HepG2 (cell line): ENCODE measurements around the gene CFAP69. TPM values are rescaled to one million over a fixed set of nuclear protein-coding genes. Genes with fewer than 3 reads are reported as not detected.

Source experiments
- CBX2 ChIP-seq, 2 experiments: fragments of 200-600 bp in 1 of 2; sonication (generic); formaldehyde crosslinking in 1 of 2; IDR thresholded peaks; 2 replicates each; pipeline versions ENCODE4 v1.7.0 to v1.8.1; 2018 to 2022; ENCODE audit warnings: low read depth in 2 of 2, low read length in 1 of 2, mild to moderate bottlenecking in 1 of 2, missing genetic modification reagents in 1 of 2
- FOXP1 ChIP-seq, 2 experiments: fragments of 450-650 bp in 1 of 2; IDR thresholded peaks; 2 replicates each; pipeline ENCODE4 v1.6.1; 2017 to 2018; ENCODE audit warnings: antibody characterized with exemption in 1 of 2
- GABPA ChIP-seq, 2 experiments: IDR thresholded peaks; 2 replicates each; pipeline ENCODE4 v1.6.1; 2011 to 2016; ENCODE audit warnings: low read depth in 2 of 2, low read length in 1 of 2, missing biosample characterization in 1 of 2, missing genetic modification characterization in 1 of 2
- GTF3A ChIP-seq: sonication (generic); formaldehyde crosslinking; conservative IDR thresholded peaks from 2 replicates; pipeline ENCODE4 v1.4.0; 2020; ENCODE audit warnings: mild to moderate bottlenecking, missing genetic modification reagents
- KLF15 ChIP-seq: sonication (generic); formaldehyde crosslinking; IDR thresholded peaks from 2 replicates; pipeline ENCODE4 v1.8.1; 2023; ENCODE audit warnings: borderline replicate concordance, mild to moderate bottlenecking, inconsistent platforms, missing genetic modification reagents, mixed read lengths
- MYNN ChIP-seq: sonication (generic); formaldehyde crosslinking; IDR thresholded peaks from 2 replicates; pipeline ENCODE4 v1.4.0; 2020; ENCODE audit warnings: mild to moderate bottlenecking, low read depth, missing genetic modification reagents
- TOE1 ChIP-seq: sonication (generic); formaldehyde crosslinking; IDR thresholded peaks from 2 replicates; pipeline ENCODE4 v1.4.0; 2020; ENCODE audit warnings: mild to moderate bottlenecking, missing genetic modification reagents
- ZFP36L1 ChIP-seq: sonication (generic); formaldehyde crosslinking; IDR thresholded peaks from 2 replicates; pipeline ENCODE4 v1.8.0; 2022; ENCODE audit warnings: mild to moderate bottlenecking, missing genetic modification reagents, moderate library complexity
- ZNF24 ChIP-seq: fragments of 450-650 bp; IDR thresholded peaks from 2 replicates; pipeline ENCODE4 v1.6.1; 2017; ENCODE audit warnings: antibody characterized with exemption, mild to moderate bottlenecking
- ZNF773 ChIP-seq: sonication (generic); formaldehyde crosslinking; IDR thresholded peaks from 2 replicates; pipeline ENCODE4 v1.4.0; 2020; ENCODE audit warnings: missing genetic modification reagents, borderline replicate concordance
- polyA plus RNA-seq, 8 experiments: library from polyadenylated mRNA; depleted of rRNA in 3 of 8; stranded (reverse) in 7 of 8; unstranded in 1 of 8; fragments of >200 nt; fragmentation: Illumina TruSeq in 4 of 8; extraction: Trizol in 4 of 8; gene quantifications; 2 replicates each; pipeline versions ENCODE4 v1.2.1 to v1.2.3, GENCODE V29; 2011 to 2016; ENCODE audit warnings: low read depth in 4 of 8, missing spikeins in 1 of 8, mixed read lengths in 1 of 8; ENCODE audit not compliant: insufficient read depth in 1 of 8
- total RNA-seq, 5 experiments: library from RNA; depleted of rRNA; stranded (reverse); fragments of >200 nt; fragmentation: Illumina TruSeq; extraction: Trizol; gene quantifications; 2 replicates each; pipeline ENCODE4 v1.2.3, GENCODE V29; 2016; ENCODE audit warnings: low read depth in 1 of 5
- TF ChIP-seq, protein P1 (sequence below): sonication (generic); formaldehyde crosslinking; IDR thresholded peaks from 2 replicates; pipeline ENCODE4 v1.8.0; 2022; ENCODE audit warnings: mild to moderate bottlenecking, missing genetic modification reagents, moderate library complexity
- TF ChIP-seq, protein P2 (sequence below): sonication (generic); formaldehyde crosslinking; IDR thresholded peaks from 2 replicates; pipeline ENCODE4 v1.5.1; 2020; ENCODE audit warnings: missing genetic modification reagents, mild to moderate bottlenecking, borderline replicate concordance
- TF ChIP-seq, protein P3 (sequence below): sonication (generic); IDR thresholded peaks from 2 replicates; pipeline ENCODE4 v1.6.1; 2016; ENCODE audit warnings: low read depth, borderline replicate concordance
- TF ChIP-seq, protein P4 (sequence below): sonication (generic); formaldehyde crosslinking; IDR thresholded peaks from 2 replicates; pipeline ENCODE4 v1.4.0; 2020; ENCODE audit warnings: missing genetic modification reagents, borderline replicate concordance
- TF ChIP-seq, protein P5 (sequence below): sonication (generic); formaldehyde crosslinking; IDR thresholded peaks from 2 replicates; pipeline ENCODE4 v1.4.0; 2020; ENCODE audit warnings: missing genetic modification reagents, mild to moderate bottlenecking, borderline replicate concordance

The CFAP69 gene
- total and polyA plus RNA-seq, 2 of the 13 experiments (the other 11 are each of a cell fraction or from before 2014, with no cell fraction given): 2.2 to 4.0 TPM

DNA sequence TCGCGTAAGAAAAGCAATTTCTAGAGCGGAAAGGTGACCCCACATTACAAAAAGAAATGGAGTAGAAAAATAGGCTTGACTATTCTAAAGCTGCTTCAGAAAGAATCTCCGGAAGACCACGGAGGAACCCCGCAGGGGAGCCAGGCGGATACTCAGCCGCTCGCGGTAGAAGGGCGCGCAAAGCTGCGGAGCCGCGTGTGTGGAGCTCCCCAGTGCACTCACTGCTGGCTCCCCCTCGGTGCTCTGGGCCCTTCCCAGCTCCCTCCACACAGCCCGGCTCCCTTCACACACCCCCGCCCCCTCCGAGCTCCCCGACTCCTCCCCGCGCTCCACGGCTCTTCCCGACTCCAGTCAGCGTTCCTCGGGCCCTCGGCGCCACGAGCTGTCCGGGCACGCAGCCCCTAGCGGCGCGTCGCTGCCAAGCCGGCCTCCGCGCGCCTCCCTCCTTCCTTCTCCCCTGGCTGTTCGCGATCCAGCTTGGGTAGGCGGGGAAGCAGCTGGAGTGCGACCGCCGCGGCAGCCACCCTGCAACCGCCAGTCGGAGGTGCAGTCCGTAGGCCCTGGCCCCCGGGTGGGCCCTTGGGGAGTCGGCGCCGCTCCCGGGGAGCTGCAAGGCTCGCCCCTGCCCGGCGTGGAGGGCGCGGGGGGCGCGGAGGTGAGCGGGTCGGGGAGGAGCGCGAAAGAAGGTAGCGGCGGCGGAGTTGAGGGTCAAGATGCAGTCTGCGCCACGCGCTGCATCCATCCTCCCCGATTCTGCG lies 33.4 kb upstream of the CFAP69 start, which contains the start of gene STEAP2 (continued):
- TF ChIP-seq ZNF773: no peak
- no peak for TF ChIP-seq FOXP1 (IDR thresholded peaks at IDR 0.05)
- TF ChIP-seq FOXP1 (CRISPR knock-in tag; IDR thresholded peaks at IDR 0.05): no peak
- TF ChIP-seq, protein P1, sequence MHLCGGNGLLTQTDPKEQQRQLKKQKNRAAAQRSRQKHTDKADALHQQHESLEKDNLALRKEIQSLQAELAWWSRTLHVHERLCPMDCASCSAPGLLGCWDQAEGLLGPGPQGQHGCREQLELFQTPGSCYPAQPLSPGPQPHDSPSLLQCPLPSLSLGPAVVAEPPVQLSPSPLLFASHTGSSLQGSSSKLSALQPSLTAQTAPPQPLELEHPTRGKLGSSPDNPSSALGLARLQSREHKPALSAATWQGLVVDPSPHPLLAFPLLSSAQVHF (CRISPR knock-in tag): peak; percentile 86; the same call in 1 of the 2 replicates
- TF ChIP-seq, protein P2, sequence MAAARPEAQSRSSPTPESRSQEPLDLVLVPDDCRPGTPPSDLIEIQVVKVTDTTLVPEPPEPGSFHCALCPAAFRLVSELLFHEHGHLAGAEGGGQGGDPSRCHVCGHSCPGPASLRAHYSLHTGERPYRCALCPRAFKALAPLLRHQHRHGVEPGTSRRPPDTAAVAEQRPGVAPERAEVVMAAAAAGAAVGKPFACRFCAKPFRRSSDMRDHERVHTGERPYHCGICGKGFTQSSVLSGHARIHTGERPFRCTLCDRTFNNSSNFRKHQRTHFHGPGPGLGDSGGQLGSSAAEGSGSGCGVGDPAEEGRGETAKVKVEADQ (CRISPR knock-in tag): 0 out of 2 replicates have a peak, but pooled peaks have one; percentile 17
- TF ChIP-seq, protein P3, sequence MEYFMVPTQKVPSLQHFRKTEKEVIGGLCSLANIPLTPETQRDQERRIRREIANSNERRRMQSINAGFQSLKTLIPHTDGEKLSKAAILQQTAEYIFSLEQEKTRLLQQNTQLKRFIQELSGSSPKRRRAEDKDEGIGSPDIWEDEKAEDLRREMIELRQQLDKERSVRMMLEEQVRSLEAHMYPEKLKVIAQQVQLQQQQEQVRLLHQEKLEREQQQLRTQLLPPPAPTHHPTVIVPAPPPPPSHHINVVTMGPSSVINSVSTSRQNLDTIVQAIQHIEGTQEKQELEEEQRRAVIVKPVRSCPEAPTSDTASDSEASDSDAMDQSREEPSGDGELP: peak; percentile 74; the same call in 1 of the 2 replicates
- TF ChIP-seq, protein P4, sequence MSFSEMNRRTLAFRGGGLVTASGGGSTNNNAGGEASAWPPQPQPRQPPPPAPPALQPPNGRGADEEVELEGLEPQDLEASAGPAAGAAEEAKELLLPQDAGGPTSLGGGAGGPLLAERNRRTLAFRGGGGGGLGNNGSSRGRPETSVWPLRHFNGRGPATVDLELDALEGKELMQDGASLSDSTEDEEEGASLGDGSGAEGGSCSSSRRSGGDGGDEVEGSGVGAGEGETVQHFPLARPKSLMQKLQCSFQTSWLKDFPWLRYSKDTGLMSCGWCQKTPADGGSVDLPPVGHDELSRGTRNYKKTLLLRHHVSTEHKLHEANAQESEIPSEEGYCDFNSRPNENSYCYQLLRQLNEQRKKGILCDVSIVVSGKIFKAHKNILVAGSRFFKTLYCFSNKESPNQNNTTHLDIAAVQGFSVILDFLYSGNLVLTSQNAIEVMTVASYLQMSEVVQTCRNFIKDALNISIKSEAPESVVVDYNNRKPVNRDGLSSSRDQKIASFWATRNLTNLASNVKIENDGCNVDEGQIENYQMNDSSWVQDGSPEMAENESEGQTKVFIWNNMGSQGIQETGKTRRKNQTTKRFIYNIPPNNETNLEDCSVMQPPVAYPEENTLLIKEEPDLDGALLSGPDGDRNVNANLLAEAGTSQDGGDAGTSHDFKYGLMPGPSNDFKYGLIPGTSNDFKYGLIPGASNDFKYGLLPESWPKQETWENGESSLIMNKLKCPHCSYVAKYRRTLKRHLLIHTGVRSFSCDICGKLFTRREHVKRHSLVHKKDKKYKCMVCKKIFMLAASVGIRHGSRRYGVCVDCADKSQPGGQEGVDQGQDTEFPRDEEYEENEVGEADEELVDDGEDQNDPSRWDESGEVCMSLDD (CRISPR knock-in tag): peak; percentile 73; the same call in 1 of the 2 replicates
- no peak for TF ChIP-seq MYNN
- TF ChIP-seq, protein P5, sequence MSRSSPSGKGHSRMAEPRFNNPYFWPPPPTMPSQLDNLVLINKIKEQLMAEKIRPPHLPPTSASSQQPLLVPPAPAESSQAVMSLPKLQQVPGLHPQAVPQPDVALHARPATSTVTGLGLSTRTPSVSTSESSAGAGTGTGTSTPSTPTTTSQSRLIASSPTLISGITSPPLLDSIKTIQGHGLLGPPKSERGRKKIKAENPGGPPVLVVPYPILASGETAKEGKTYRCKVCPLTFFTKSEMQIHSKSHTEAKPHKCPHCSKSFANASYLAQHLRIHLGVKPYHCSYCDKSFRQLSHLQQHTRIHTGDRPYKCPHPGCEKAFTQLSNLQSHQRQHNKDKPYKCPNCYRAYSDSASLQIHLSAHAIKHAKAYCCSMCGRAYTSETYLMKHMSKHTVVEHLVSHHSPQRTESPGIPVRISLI (CRISPR knock-in tag): peak; percentile 57
- no peak for TF ChIP-seq ZNF24
- peak; percentile 44; the same call in 1 of the 2 replicates for TF ChIP-seq ZFP36L1 (CRISPR knock-in tag)
- peak; percentile 94 for TF ChIP-seq GTF3A (CRISPR knock-in tag)
- TF ChIP-seq CBX2 (IDR thresholded peaks at IDR 0.05; ENCODE audit: low read depth, low read length): no peak
- TF ChIP-seq CBX2 (CRISPR knock-in tag; IDR thresholded peaks at IDR 0.05; ENCODE audit: low read depth): peak; percentile 90; the same call in 1 of the 2 replicates
- peak; percentile 44 for TF ChIP-seq KLF15 (CRISPR knock-in tag)
- no peak for TF ChIP-seq TOE1 (CRISPR knock-in tag)
- no peak for TF ChIP-seq GABPA (IDR thresholded peaks at IDR 0.05; ENCODE audit: low read depth, low read length)
- TF ChIP-seq GABPA (CRISPR knock-in tag; IDR thresholded peaks at IDR 0.05; ENCODE audit: low read depth): 0 out of 2 replicates have a peak, but pooled peaks have one; percentile 1
